Mucosa of descending colon (tissue), 3 donors: ENCODE data around the gene IQGAP2. TPM values are rescaled to one million over a fixed set of nuclear protein-coding genes. Genes with fewer than 3 reads are reported as not detected.
A peak's percentile ranks its signal among the peaks of the same experiment; 100 is the strongest.

Source experiments
- ATAC-seq: fragments of 200-7000 bp; cut with Tn5 transposase; one replicate; pipeline ENCODE4 v1.9.1; 2020; ENCODE audit warnings: mild to moderate bottlenecking, moderate library complexity
- DNase-seq, 3 donors: peaks; one replicate each; pipeline ENCODE4 v3.0.0-alpha.2; 2020
- H3K36me3 ChIP-seq: fragments of 200-600 bp; one replicate; pipeline ENCODE4 v1.8.0; 2021; ENCODE audit warnings: low read depth, mild to moderate bottlenecking
- H3K4me1 ChIP-seq: fragments of 200-600 bp; one replicate; pipeline ENCODE4 v1.8.0; 2021; ENCODE audit warnings: low read depth, mild to moderate bottlenecking
- H3K4me3 ChIP-seq: fragments of 200-600 bp; one replicate; pipeline ENCODE4 v1.8.0; 2021; ENCODE audit warnings: mild to moderate bottlenecking
- H3K9me3 ChIP-seq: fragments of 200-600 bp; one replicate; pipeline ENCODE4 v1.8.0; 2021; ENCODE audit warnings: mild to moderate bottlenecking
- CTCF ChIP-seq: fragments of 200-600 bp; IDR thresholded peaks from one replicate; pipeline ENCODE4 v1.8.0; 2022; ENCODE audit warnings: antibody characterized with exemption, mild to moderate bottlenecking
- intact Hi-C, 2 donors: fragments of 100-400 bp; cut with DNase I in 1 of 2; cut with micrococcal nuclease in 1 of 2; formaldehyde crosslinking; loops; one replicate each; pipeline versions ENCODE4 v1.11.0 to v1.11.1; 2022; cut with DNase I, micrococcal nuclease
- total RNA-seq, 3 donors: library from RNA; stranded (reverse); fragmentation: NEBNext Ultra II Directional in 2 of 3; extraction: Animal tissue kit (Norgen Biotek cat#: 25700) in 2 of 3; gene quantifications; one replicate each; pipeline versions ENCODE4 v1.2.1 to v1.2.4, GENCODE V29; 2021 to 2023
- donor health status: DM: no; HTN: no; CAD: no; lungs with moderate emphysema.
- donor health status: DM: no; HTN: no; CAD: no.
- donor health status: DM: no; HTN: yes; CAD: no.

IQGAP2 gene
- total RNA-seq, 3 donors from 2014 or later = 59.7 to 159 (median 84.8) TPM

- ATAC-seq = no peak
- H3K4me1 ChIP-seq = peaks cover 4% of the 10 kb centered on the region
- intact Hi-C loops = no loop called here
- no peaks in the 10 kb centered on the region for H3K9me3 ChIP-seq
- no peak for TF ChIP-seq CTCF
- no peak for DNase-seq
- no peak overlapping the region for H3K4me3 ChIP-seq
- H3K36me3 ChIP-seq = no peaks in the 10 kb centered on the region
Observed at GRCh38 chr5:76718381-76718832, 315.3 kb downstream of the IQGAP2 start.

GRCh38 chr5:76718880-76719279, 315.8 kb downstream of the IQGAP2 start:
- TF ChIP-seq CTCF = no peak
- Histone ChIP-seq H3K9me3 (no peaks in the 10 kb centered on the region), H3K36me3 (no peaks in the 10 kb centered on the region), H3K4me3 (no peak overlapping the region), H3K4me1 (peaks cover 4% of the 10 kb centered on the region)
- intact Hi-C loops = no loop called here
- no peak for DNase-seq
- ATAC-seq = no peak

DNA sequence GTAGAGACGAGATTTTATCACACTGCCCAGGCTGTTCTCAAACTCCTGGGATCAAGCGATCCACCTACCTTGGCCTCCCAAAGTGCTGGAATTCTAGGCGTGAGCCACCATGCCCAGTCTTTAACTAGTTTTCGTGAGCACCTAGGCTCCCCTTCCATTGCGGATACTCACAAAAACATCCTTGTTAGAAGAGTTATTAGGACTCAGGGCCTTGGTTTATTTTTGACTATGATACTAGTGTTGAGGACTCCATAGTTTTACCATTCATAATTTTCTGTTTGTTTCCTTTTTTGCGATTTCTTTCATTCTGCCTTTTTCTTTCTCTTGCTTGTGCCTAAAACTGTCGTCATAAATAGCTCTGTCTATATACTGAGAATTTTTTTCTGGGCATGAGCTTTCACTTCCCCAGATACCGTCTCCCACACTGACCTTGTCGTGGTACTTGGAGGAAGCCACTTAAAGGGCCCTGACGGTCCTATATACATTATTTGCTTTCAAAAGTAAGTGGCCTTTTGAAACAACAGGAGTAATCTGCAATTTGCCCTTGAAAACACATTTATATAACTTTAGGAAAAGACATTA, 318.0 kb downstream of the IQGAP2 start:
- intact Hi-C loops = no loop called here
- no peaks in the 10 kb centered on the region for H3K9me3 ChIP-seq
- H3K4me3 ChIP-seq = no peak overlapping the region
- DNase-seq (peak in 1 of 3 donors; percentile 19), ATAC-seq (no peak)
- H3K36me3 ChIP-seq = no peaks in the 10 kb centered on the region
- no peak for TF ChIP-seq CTCF
- H3K4me1 ChIP-seq = peaks cover 4% of the 10 kb centered on the region

- no peaks in the 10 kb centered on the region for H3K36me3 ChIP-seq
- H3K9me3 ChIP-seq = no peaks in the 10 kb centered on the region
- no peak overlapping the region for H3K4me3 ChIP-seq
- H3K4me1 ChIP-seq = no peaks in the 10 kb centered on the region
- TF ChIP-seq CTCF = no peak
- DNase-seq = no peak
- ATAC-seq = no peak
- intact Hi-C loops = no loop called here
Observed at GRCh38 chr5:76723266-76723665, 320.2 kb downstream of the IQGAP2 start.

- no peaks in the 10 kb centered on the region for H3K4me1 ChIP-seq
- H3K9me3 ChIP-seq = no peaks in the 10 kb centered on the region
- ATAC-seq (no peak), DNase-seq (no peak)
- H3K4me3 ChIP-seq = no peak overlapping the region
- TF ChIP-seq CTCF = no peak
- no peaks in the 10 kb centered on the region for H3K36me3 ChIP-seq
- intact Hi-C loops = no loop called here
Observed at GRCh38 chr5:76723906-76724305, 320.8 kb downstream of the IQGAP2 start.

GRCh38 chr5:76724871-76725270, 321.8 kb downstream of the IQGAP2 start:
- Histone ChIP-seq H3K9me3 (peaks cover 9% of the 10 kb centered on the region), H3K36me3 (no peaks in the 10 kb centered on the region), H3K4me1 (no peaks in the 10 kb centered on the region), H3K4me3 (no peak overlapping the region)
- DNase-seq = no peak
- TF ChIP-seq CTCF = no peak
- no peak for ATAC-seq
- intact Hi-C loops = no loop called here
